22Rv1 (cell line): ENCODE measurements around the gene ITPK1.
A peak's percentile ranks its signal among the peaks of the same experiment; 100 is the strongest.

ENCODE experiments used
- H3K27ac ChIP-seq: fragments of 450-650 bp; 2 replicates; pipeline ENCODE4 v1.5.1; 2017
- CTCF ChIP-seq: fragments of 450-650 bp; IDR thresholded peaks from 2 replicates; pipeline ENCODE4 v1.5.1; 2017; ENCODE audit warnings: mild to moderate bottlenecking
- ZFX ChIP-seq: fragments of 450-650 bp; IDR thresholded peaks from 2 replicates; pipeline ENCODE4 v1.6.1; 2017; ENCODE audit warnings: antibody characterized with exemption, borderline replicate concordance

ITPK1 gene

GRCh38 chr14:92973261-92973797, 142.4 kb downstream of the ITPK1 start:
- H3K27ac ChIP-seq: no peak overlapping the region; the same call in 1 of the 2 replicates
- peak; percentile 65 for TF ChIP-seq CTCF
- no peak for TF ChIP-seq ZFX

GRCh38 chr14:92971601-92972180, 144.0 kb downstream of the ITPK1 start:
- H3K27ac ChIP-seq: no peak overlapping the region
- TF ChIP-seq CTCF: no peak
- no peak for TF ChIP-seq ZFX

- TF ChIP-seq ZFX (no peak), CTCF (no peak)
- no peak overlapping the region for H3K27ac ChIP-seq
These were observed 145.5 kb downstream of the ITPK1 start for GRCh38 chr14:92970271-92970670.

- H3K27ac ChIP-seq: no peak overlapping the region
- TF ChIP-seq CTCF (no peak), ZFX (no peak)
These were observed 145.9 kb downstream of the ITPK1 start for GRCh38 chr14:92969871-92970270.

- no peak overlapping the region for H3K27ac ChIP-seq
- no peak for TF ChIP-seq ZFX
- TF ChIP-seq CTCF: no peak
These were observed 146.3 kb downstream of the ITPK1 start for GRCh38 chr14:92969430-92969829.

GRCh38 chr14:92968291-92969020, 147.3 kb downstream of the ITPK1 start:
- TF ChIP-seq CTCF (no peak), ZFX (no peak)
- H3K27ac ChIP-seq: no peak overlapping the region

GRCh38 chr14:92967346-92967926, 148.3 kb downstream of the ITPK1 start:
- TF ChIP-seq ZFX: no peak
- TF ChIP-seq CTCF: no peak
- H3K27ac ChIP-seq: no peak overlapping the region
